SH-SY5Y (cell line): ENCODE results near the gene KRT3.

ENCODE experiments used
- GATA2 ChIP-seq: IDR thresholded peaks from 2 replicates; pipeline ENCODE4 v1.6.1; 2011; ENCODE audit warnings: mild to moderate bottlenecking, low read depth, low read length
- GATA3 ChIP-seq: IDR thresholded peaks from 2 replicates; pipeline ENCODE4 v1.6.1; 2011; ENCODE audit warnings: low read depth, mild to moderate bottlenecking, low read length, moderate library complexity

- no peak for TF ChIP-seq GATA2
- no peak for TF ChIP-seq GATA3
Observed at GRCh38 chr12:52798671-52799504, 3.0 kb upstream of the KRT3 start.
